ENCODE measurements around the gene LNPEP.

- TF ChIP-seq CTCF (IDR thresholded peaks at IDR 0.05; ENCODE audit: borderline replicate concordance, extremely low read depth, low read length, poor library complexity, severe bottlenecking) (no peak), EZH2 (IDR thresholded peaks at IDR 0.05; ENCODE audit: borderline replicate concordance, low read depth, low read length, severe bottlenecking) (no peak)
These were observed 7.0 kb downstream of the LNPEP start for GRCh38 chr5:96942911-96943310.
